ENCODE results near the gene ADNP2.

DNA sequence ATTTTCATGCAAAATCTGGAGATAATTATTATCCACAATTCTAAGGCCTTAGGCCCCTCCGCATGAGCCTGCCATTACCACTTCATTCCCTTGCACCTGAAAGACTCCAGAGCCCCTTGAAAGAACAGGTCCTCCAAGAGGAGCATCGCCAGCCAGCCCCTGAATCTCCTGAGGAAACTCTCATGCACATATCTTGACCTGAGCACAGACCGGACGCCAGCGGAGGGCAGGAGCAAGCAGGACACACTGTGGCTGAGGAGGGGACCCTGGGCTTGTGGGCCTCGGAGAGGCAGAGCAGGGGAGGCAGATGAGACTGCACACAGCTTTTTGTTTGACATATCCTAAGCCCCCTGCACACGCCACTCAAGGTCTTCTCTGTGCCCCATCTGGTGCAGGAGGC, 13.6 kb upstream of the ADNP2 start:
- TF ChIP-seq, protein P1, sequence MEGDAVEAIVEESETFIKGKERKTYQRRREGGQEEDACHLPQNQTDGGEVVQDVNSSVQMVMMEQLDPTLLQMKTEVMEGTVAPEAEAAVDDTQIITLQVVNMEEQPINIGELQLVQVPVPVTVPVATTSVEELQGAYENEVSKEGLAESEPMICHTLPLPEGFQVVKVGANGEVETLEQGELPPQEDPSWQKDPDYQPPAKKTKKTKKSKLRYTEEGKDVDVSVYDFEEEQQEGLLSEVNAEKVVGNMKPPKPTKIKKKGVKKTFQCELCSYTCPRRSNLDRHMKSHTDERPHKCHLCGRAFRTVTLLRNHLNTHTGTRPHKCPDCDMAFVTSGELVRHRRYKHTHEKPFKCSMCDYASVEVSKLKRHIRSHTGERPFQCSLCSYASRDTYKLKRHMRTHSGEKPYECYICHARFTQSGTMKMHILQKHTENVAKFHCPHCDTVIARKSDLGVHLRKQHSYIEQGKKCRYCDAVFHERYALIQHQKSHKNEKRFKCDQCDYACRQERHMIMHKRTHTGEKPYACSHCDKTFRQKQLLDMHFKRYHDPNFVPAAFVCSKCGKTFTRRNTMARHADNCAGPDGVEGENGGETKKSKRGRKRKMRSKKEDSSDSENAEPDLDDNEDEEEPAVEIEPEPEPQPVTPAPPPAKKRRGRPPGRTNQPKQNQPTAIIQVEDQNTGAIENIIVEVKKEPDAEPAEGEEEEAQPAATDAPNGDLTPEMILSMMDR (IDR thresholded peaks at IDR 0.05), result no peak
- TF ChIP-seq POLR2A (IDR thresholded peaks at IDR 0.05), result no peak
